ENCODE data around the gene TRIM71. TPM values are rescaled to one million over a fixed set of nuclear protein-coding genes. Genes with fewer than 3 reads are reported as not detected.
A peak's percentile ranks its signal among the peaks of the same experiment; 100 is the strongest.

Gene TRIM71
- total and polyA plus RNA-seq, 2 of the 13 experiments (the other 11 are each of a cell fraction or from before 2014, with no cell fraction given) = 21.7 to 76.9 TPM

- TF ChIP-seq CTCF (CRISPR knock-in tag; IDR thresholded peaks at IDR 0.05) = peak; percentile 15; the same call in 1 of the 2 replicates
- TF ChIP-seq MED1 (CRISPR knock-in tag; IDR thresholded peaks at IDR 0.05) = peak; percentile 67
- peak; percentile 90 for TF ChIP-seq TFAP4 (IDR thresholded peaks at IDR 0.05; ENCODE audit: borderline replicate concordance, low read depth)
- TF ChIP-seq RXRB (CRISPR knock-in tag; IDR thresholded peaks at IDR 0.05; ENCODE audit: borderline replicate concordance) = 0 out of 2 replicates have a peak, but pooled peaks have one; percentile 25
- 0 out of 2 replicates have a peak, but pooled peaks have one; percentile 31 for TF ChIP-seq ZSCAN9 (CRISPR knock-in tag; IDR thresholded peaks at IDR 0.05; ENCODE audit: borderline replicate concordance)
- peak; percentile 29 for TF ChIP-seq ASH2L (IDR thresholded peaks at IDR 0.05; ENCODE audit: insufficient read length, low read depth, low read length)
- TF ChIP-seq ERF (CRISPR knock-in tag; IDR thresholded peaks at IDR 0.05) = 0 out of 2 replicates have a peak, but pooled peaks have one; percentile 21
- no peak for TF ChIP-seq ZNF205 (CRISPR knock-in tag; IDR thresholded peaks at IDR 0.05)
- peak; percentile 12; the same call in 1 of the 2 replicates for TF ChIP-seq ZNF281 (CRISPR knock-in tag; IDR thresholded peaks at IDR 0.05; ENCODE audit: borderline replicate concordance)
- TF ChIP-seq DRAP1 (CRISPR knock-in tag; IDR thresholded peaks at IDR 0.05) = 0 out of 2 replicates have a peak, but pooled peaks have one; percentile 15
- no peak for TF ChIP-seq CC2D1A (CRISPR knock-in tag; IDR thresholded peaks at IDR 0.05)
- no peak for TF ChIP-seq DMTF1 (CRISPR knock-in tag; IDR thresholded peaks at IDR 0.05)
- peak; percentile 64 for TF ChIP-seq HNF1A (IDR thresholded peaks at IDR 0.05; ENCODE audit: low read depth)
- TF ChIP-seq HNF1A (CRISPR knock-in tag; IDR thresholded peaks at IDR 0.05; ENCODE audit: borderline replicate concordance) = no peak
- no peak for TF ChIP-seq TEF (CRISPR knock-in tag; IDR thresholded peaks at IDR 0.05)
- peak; percentile 60 for TF ChIP-seq ATF7 (IDR thresholded peaks at IDR 0.05)
- TF ChIP-seq ATF7 (CRISPR knock-in tag; IDR thresholded peaks at IDR 0.05) = no peak
Observed at GRCh38 chr3:32813180-32813579, 4.6 kb upstream of the TRIM71 start (continued).

Data from HepG2 (cell line).